GM12892 (cell line): ENCODE measurements around the gene GHRH.

ENCODE experiments used
- POLR2A ChIP-seq: IDR thresholded peaks from 2 replicates; pipeline ENCODE4 v1.6.1; 2011; ENCODE audit warnings: low read depth, low read length, control low read depth
- POLR2AphosphoS5 ChIP-seq: IDR thresholded peaks from 2 replicates; pipeline ENCODE4 v1.6.1; 2011; ENCODE audit warnings: low read depth, low read length, control low read depth
- TAF1 ChIP-seq: IDR thresholded peaks from 2 replicates; pipeline ENCODE4 v1.6.1; 2011; ENCODE audit warnings: low read depth, mild to moderate bottlenecking, control low read depth, low read length, borderline replicate concordance

- TF ChIP-seq POLR2A (no peak), POLR2AphosphoS5 (no peak), TAF1 (no peak)
Observed at GRCh38 chr20:37234254-37234581, 27.4 kb downstream of the GHRH start.
